GM23248 (cell line): ENCODE data around the gene RNF207.

Experiments used
- EZH2 ChIP-seq: fragments of 200-600 bp; sonication (generic); IDR thresholded peaks from 2 replicates; pipeline ENCODE4 v1.6.1; 2018; ENCODE audit warnings: antibody characterized with exemption, mild to moderate bottlenecking; ENCODE audit not compliant: insufficient read depth, poor library complexity, severe bottlenecking
- EZH2phosphoT487 ChIP-seq: fragments of 200-600 bp; sonication (generic); IDR thresholded peaks from 2 replicates; pipeline ENCODE4 v1.6.1; 2018; ENCODE audit warnings: antibody characterized with exemption, moderate library complexity, mild to moderate bottlenecking, low read depth; ENCODE audit not compliant: insufficient read depth

DNA sequence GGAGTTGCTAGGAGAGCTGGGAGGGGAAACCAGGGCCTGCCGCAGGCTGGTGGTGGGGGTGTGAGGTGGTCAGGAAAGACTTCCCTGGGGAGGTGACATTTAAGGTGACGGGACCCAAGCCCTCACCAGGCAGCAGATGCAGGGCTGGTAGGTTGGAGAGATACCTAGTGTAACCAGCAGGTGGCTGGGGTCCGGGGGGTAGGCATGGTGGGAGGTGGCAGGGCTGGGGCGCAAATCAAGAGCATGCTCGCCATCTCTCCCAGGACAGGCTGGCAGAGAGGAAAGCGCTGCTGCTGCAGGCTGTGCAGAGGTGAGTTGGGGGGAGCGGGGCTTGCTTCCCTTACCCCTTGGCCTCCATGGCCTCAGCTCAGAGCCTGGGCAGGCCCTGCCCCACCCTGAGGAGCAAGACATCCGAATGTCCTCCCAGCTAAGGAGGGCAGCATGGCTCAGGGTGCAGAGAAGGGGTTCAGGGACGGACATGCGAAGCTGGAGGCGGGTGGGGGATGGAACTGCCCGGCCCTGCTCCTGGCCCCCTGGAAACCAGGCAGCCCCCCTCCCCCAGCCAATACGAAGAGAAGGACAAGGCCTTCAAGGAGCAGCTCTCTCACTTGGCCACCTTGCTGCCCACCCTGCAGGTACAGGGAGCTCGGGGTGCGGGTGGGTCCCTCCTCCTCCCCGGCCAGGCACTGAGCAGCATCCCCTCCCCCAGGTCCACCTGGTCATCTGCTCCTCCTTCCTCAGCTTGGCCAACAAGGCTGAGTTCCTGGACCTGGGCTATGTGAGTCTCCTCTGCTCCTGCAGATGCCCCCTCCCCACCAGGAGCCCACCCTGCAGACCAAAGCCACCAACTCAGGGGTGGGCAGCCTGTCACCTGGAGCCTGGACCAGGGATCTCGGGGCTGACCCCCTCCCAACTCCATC, 4.0 kb downstream of the RNF207 start:
- TF ChIP-seq EZH2: no peak
- no peak for TF ChIP-seq EZH2phosphoT487
